ENCODE results near the gene ERBIN.
"Not testable (repeated sequence)": the region's sequence is repeated elsewhere in the genome, so short reads cannot be mapped to it uniquely, and the experiment has no call there.

- not testable (repeated sequence) for TF ChIP-seq CTCF (conservative IDR thresholded peaks at IDR 0.05; ENCODE audit: low read depth, low read length); EZH2phosphoT487 (IDR thresholded peaks at IDR 0.05; ENCODE audit: borderline replicate concordance, low read length); EZH2 (IDR thresholded peaks at IDR 0.05; ENCODE audit: low read length, unreplicated experiment)
Measured at GRCh38 chr5:65972896-65973295, 46.5 kb downstream of the ERBIN start.

Data from PC-3 (cell line).